HT-29 (cell line): ENCODE data around the gene VWC2L. TPM values are rescaled to one million over a fixed set of nuclear protein-coding genes. Genes with fewer than 3 reads are reported as not detected.

Source experiments
- DNase-seq: peaks from one replicate; pipeline ENCODE4 v3.0.0-alpha.2; 2015; ENCODE audit warnings: low spot score
- total RNA-seq: library from RNA; depleted of rRNA; stranded (reverse); fragments of >200 nt; shearing (Covaris generic); gene quantifications from 2 replicates; pipeline ENCODE4 v1.2.3, GENCODE V29; 2014; rRNA removed

The VWC2L gene
- total RNA-seq = not detected in 2 replicates

DNA sequence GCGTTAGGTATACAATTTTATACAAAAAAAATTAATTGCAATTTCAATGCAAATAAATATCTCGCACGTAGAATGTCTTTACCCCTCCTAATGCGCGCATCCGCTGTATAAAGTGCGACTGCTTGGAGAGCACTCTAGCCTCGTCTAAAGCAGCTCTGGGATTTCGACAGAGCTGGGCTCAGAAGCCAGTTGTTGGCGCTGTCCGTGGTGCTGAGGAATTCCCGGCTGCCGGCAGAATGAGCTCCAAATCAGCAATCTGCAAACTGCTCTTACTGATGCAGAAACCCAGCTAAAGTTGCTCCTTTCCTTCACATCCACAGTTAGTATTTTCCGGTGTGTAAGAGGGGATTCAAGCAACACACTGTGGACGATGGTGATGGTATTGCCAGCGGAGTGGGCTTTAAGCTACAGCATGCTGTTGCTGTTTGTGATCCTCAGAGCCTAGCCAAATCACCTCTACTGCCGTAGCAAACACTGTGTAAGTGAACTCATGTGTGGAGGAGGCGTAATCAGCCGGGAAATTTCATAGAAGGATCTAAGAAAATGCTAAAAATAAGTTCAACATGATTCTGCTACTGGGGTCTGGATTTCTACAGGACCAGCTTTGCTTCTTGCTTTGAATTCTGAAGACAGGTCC is at the start of gene VWC2L:
Gene VWC2L, plus strand, starts transcription at position 137 of the 637 bp plus-strand sequence. CDS start 3,140 bp downstream, outside the sequence.
- DNase-seq = peak; percentile 79

DNA sequence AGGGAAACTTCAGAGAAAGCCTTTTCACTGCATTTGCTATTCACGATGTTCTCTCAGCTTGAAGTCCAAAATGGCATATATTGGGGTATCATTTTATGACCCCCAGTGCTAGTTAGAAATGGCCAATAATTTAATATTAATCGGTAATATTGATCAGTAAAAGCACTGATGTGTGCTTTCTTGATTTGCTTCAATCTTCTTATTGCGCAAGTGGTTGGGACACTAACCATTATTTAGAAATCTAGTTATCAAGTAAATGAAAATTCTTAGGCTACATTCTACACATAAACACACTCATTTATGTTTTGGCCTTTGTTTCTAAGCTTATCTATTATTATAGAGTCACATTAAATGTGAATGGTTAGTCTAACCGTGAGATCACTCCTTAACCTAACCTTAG is 49.7 kb upstream of the VWC2L start:
- no peak for DNase-seq

DNA sequence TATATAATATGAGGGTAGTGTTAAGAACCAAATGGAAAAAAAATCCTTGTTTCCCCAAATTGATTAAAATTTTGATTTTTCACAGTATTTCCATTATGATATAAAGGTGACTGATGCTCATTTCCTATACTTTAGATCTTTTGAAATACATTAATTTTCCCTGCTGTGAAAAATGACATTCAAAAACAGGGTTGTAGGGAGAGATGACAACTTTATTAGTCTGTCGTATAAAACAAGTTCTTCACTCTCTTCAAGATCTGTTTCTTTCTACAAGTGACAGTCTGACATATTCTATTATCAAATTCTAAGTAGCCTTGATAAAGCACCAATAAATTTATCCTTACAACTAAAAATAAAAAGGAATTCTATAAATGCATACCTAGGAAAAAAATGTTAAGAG is 45.3 kb upstream of the VWC2L start:
- no peak for DNase-seq

DNA sequence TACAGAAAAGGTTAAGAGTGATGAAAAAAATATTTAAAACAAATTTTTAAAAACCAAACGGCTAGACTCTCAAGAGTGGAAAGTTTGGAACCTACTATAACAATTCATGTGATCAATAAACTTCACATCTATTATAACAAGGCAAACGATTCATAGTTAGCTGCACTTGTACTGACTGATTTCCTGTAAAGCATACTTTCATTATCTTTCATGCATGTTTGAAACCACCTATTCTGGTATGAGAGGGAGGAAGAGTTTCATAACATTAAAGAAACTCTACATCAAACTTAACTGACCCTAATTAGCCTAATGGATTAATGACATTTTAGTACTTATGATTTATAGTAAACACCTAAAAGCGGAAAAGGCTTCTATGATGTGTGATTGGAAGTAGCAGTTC is 43.7 kb upstream of the VWC2L start:
- no peak for DNase-seq

DNA sequence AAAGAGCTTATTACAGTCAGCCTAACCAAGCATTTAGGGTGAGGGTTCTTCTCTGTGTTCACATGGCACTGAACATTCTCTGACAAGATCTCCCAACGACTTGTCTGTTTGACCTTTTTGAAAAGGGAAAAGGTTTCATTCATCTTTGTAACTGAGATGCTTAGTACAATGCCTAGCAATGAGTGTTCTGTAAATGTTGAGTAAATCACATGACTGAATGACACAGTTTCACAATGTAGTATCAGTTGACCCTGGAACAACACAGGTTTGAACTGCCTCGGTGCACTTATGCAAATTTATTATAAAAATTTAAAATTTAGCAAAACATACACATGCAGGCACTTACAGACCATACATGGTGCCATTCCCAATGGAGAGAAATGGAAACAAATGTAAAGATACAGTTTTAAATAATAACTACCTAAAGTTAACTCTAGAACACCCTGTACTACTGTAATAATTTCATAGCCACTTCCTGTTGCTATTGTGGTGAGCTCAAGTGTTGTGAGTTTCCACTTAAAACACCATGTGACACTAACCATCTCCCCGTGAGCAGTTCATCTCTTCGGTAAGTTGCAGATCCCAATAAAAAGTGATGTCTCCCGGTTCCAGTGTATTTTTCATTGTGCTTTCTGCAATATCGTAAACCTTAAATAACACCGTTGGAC is 34.1 kb upstream of the VWC2L start:
- no peak for DNase-seq

DNA sequence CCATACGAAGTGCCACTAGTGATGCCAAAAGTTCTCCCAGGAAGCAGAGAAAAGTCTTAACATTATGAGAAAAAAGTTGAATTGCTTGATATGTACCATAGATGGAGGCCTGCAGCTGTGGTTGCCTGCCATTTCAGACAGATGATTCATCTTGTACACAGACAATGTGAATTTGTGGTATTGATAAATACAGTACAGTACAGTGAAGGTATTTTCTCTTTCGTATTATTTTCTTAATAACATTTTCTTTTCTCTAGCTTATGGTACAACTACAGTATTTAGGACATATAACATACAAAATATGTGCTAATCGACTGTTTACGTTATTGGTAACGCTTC is 33.6 kb upstream of the VWC2L start:
- no peak for DNase-seq

DNA sequence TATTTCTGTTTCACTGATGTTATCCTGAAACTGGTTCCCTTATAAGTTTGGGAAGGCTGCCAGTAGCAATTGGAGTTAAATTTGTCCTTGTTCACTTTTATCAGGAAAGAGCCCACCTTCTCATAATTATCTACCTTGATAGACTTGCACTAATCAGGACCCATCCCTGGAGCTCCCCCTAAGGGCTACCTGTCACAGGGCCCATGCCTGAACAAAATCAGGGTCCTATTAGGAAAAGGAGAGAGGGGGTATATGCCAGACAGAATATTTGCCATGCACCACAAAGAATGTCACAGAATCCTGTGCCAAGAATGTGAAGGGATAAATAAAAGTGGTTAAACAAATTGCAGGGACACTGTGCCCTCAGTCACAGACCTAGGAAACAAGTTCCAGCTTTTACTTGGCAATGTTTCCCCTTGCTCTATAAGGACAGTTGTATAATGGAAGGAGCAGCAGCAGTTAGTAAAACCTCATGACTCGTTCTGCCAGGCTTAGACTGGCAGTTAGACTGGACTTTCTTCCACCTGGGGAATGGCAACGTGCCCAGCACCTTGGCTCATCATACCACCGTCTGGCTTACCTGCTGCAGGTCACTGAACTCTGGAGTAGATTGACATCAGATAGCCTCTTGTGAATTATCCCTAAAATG is 32.3 kb upstream of the VWC2L start:
- DNase-seq = no peak

DNA sequence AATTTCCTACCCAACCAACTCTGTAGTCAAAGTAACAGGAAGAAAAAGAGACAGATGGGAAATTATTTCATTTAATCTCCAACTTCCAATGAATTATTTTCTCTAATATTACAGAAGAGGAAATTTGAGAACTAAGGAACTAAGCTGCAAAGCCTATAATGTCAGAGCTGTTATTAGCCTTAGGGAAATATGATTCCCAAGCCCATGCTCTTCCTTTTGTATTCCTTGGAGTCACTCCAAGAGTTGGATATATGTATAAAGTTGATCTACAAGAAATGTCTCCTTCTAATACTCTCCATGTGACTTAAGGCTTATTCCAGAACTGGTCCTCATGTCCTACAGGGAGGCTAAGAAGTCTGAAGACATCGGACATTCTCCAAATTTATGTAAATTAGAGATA is 31.6 kb upstream of the VWC2L start:
- DNase-seq = no peak

DNA sequence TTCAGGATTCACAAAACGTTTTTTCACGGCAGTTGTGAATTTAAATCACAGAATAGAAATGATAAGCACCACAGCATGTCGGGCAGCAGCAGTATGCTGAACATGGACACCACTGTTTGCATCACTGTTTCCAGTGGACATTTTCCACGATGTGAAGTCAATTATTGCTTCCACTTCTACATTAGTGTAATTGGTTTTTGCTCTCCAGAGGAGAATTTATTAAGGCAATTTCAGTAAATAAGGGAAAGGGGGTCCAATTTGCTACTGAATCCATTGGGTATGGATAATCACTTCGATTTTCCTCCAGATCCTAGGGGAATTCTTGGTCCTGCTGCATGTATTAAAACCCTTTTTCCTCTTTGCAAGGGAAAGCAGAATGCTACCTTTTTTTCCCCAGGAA is 30.2 kb upstream of the VWC2L start:
- DNase-seq = no peak

DNA sequence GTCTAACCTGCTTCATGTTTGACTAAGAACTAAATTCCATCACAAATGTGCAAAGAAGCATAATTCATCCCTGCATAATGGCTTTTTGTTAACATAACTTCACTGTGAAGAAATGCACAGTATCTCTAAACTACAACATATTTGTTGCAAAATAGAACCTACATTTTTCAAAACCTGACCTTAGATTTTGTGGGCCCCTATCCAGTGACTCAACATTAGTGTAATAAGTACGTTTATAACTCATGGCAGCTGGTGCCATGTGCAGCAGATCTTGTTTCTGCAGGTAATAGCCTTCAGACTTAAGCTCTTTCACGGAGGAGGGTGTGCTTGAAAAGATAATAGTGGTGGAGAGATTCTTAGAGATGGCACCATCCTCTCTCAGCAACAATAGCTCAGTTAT is 28.6 kb upstream of the VWC2L start:
- DNase-seq = no peak

DNA sequence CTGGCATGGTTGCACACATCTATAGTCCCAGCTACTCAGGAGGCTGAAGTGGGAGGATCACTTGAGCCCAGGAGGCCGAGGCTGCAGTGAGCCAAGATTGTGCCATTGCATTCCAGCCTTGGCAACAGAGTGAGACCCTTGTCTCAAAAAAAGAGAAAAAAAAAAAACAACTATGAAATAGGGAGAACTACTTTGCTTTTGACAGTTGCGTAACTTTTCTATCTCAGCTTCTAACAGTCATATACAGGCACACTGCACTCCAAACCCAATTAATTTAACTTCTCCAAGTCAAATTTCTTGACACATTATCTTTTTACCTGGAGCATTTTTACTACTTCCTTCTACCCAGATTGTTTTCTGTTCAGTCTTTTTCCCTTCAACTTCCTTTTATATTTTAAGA is 24.1 kb upstream of the VWC2L start:
- DNase-seq = no peak

DNA sequence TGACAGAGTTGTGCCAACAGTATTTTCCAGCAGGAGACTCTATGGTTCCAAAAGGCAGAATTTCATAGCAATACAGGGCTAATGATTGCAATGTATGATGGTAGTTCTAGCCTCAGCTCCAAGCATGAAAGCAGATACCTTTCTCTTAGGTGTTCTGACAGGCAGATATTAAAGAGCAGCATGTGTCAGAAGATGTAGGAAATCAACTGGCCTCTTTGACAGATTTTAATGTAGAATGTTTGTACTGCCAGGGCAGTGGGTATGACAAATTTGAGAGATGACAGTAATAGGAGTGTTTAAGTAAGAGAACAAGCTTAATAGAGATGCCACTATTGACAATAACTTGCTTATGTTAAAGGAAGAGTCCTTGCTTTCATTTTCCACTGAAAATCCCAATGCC is 21.5 kb upstream of the VWC2L start:
- DNase-seq = no peak

DNA sequence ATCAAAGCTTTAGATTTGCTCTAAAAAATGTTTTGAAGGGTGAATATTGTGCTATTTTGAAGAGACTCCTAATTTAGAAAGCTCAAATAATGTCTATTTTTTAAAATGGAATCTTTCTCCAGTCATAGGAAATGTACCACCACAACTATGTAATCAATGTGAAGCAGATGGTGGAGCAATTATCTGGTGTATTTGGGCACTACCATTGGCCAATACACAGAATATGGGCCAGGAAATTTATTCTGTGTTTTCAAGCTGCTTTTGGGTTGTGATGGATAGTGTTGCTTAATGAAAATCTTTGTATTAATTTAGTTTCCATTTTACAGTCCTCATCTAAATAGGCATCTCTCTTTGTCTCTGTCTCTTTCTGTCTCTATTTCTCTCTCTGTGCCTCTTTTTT is 17.1 kb upstream of the VWC2L start:
- DNase-seq = no peak

DNA sequence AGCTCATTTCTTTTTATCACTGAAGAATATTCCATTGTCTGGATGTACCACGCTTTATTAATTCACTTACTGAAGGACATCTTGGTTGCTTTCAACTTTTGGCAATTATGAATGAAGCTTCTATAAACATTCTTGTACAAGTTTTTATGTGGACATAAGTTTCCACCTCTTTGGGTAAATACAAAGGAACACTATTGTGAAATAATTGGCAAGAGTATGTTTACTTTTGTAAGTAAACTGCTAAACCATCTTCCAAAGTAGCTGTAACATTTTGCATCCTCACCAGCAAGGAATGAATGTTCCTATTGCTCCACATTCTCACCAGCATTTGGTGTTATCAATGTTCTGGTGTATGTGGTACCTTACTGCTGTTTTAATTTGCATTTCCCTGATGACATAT is 15.8 kb upstream of the VWC2L start:
- no peak for DNase-seq

DNA sequence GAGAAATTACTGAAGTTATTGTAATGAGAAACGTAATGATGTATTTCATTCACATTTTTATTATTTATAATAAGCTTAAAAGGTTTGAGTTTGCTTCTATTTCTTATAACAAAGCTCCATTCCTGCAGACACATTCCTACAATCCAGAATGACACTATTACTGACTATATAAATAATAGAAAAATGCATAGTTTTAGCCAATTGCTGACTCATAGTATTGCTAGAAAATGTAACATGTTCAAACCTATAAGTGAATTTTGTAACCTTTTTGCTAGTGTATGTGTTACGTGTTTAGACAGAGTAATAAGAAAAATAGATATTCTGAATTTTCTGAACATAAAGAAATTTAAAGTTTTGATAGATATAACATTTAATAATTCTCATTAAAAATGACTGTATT is 9.3 kb upstream of the VWC2L start:
- DNase-seq = no peak

DNA sequence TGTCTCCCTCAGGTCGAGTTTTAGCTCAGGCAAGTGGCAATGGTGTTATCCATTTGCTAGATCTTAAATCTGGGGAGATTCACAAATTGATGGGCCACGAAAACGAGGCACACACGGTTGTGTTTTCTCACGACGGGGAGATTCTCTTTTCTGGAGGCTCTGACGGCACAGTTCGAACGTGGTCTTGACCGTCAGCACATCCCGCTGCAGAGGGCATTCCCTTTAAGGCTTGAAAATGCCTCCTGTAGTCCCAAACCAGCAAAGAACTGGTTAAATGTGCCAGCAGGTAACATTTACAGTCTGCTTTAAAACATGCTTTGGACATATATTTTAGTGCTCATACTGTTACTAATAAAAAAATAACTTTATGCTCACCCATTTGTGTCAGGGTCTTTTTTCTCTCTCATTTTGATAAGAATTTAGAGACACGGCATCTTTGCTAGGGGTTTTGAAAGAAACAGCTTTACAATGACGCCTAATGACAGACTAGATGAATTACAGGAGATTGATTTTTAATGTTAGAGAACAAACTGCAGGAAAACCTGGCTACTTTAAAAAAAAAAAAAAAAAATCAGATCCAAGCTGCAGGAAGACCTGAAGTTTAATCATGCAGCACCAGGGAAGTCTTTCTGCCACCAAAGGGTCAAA is 602 bp upstream of the VWC2L start:
- no peak for DNase-seq

DNA sequence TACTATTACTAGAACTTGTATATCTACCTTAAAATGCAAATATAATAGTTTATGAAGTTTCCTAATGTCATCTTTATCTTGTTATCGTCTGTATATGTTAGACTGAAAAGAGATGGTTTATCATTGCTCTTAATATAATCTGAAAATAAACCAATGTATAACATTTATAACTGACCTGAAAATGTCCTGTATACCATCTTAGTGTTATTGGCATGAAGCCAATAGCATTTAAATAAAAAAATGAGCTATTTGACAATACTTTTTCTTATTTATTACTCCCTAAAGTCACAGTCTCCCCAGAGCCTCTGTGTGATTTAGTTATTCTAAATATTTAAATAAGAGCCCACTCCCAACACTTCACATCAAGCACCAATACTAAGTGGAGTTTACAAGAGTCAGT is 1.8 kb downstream of the VWC2L start:
- DNase-seq = no peak

DNA sequence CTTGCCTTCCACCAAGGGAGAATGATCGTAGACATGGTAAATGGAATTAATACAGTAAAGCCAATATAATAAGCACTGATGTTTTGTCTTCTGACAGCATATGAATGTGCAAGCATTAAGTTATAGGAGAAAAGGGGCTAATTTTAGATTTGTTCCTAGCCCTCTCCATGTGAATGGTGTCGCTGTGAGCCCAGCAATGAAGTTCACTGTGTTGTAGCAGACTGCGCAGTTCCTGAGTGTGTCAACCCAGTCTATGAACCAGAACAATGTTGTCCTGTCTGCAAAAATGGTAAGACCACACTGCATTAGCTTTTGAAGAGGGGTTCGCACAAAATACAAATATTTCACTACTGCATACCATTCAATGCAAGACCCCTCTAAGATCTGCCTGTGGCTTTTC is 25.6 kb downstream of the VWC2L start:
- DNase-seq = no peak

DNA sequence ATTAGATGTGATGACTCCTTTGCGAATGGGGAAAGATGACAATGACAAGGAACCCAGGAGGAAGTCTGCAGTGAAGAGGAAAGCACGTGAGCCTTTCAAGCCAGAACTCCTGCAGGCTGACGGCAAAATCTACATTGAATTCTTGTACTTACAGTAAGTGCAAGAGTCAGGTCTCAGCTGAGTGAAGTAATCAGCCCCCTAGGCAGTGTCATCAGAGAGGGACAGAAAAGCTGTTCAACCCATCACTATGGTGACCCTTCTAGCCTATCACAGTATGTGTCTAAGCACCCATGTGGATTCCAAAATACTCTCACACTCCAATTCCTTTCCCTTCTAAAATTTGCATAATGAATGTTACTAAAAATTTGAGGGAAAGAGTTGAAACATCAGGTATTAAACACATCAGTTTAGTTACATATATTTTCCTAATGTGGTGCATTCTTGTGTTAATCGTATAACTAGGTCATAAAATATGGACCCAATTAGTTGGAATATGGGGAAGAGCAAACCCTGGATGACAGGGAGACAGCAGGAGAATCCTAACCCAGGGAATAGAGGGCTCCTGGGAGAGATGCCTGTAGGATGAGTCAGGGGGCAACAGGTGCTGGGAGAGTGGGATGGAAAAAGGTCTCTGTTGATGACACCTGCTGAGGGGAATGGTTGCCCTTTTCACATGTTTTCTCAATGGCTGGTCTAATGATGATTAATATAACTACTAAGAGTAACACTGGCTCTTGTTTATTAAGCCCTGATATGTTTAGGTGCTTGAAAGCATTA is 39.5 kb downstream of the VWC2L start:
- no peak for DNase-seq

DNA sequence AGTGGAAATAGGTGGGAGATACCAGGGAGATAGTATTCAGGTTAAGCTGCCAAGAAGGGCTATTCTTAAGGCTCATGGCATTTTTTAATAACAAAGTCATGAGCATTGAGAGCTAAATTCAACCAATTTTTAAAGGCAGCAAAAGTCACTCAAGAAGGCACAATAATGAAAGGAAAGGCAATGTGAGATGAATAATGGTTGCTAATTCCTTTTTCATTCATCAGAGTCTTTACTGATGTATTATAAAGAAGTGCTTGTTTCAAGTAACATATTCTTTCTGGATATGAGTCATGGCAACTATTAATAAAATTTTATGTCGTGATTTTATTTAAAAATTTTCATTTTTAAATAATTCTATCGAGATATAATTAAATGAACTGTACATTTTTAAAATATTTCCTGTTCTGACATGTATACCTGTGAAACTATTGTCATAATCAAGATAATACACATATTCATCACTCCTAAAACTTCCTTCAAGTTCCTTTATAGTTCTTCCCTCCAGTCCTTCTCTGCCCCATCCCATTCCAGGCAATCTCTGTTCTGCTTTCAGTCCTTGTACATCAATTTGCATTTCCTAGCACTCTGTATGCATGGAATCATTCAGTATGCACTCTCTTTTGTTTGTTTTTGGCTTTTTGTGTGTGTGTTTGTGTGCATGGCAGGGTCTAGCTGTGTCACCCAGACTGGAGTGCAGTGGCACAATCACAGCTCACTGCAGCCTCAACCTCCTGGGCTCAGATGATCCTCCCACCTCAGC is 40.8 kb downstream of the VWC2L start:
- no peak for DNase-seq
